Measurements from ENCODE around the gene DNAJB2. TPM values are rescaled to one million over a fixed set of nuclear protein-coding genes. Genes with fewer than 3 reads are reported as not detected.

Gene DNAJB2
- total RNA-seq (182 and 223 TPM in 2 replicates), polyA plus RNA-seq (60.6 and 61.0 TPM in 2 replicates)

GRCh38 chr2:219279151-219279915, at the start of gene DNAJB2:
Gene DNAJB2, plus strand, starts transcription at chr2:219279366. Its CDS starts 468 bp downstream, at chr2:219279834.
- DNase-seq (ENCODE audit: low read depth in 1 of 2, low spot score in 1 of 2): peak; percentile 99 to 100
- peak; percentile 22 for TF ChIP-seq CTCF (IDR thresholded peaks at IDR 0.05; ENCODE audit: low read depth, low read length)
- peak within 1 kb of the TSS; percentile 76 for H3K4me3 ChIP-seq
- no peaks in the 10 kb centered on the region for H3K9me3 ChIP-seq (ENCODE audit: low read depth)
- H3K27me3 ChIP-seq: no peaks in the 10 kb centered on the region
- H3K27ac ChIP-seq: peak within 1 kb of the TSS; percentile 97
- peaks cover 13% of the 10 kb centered on the region for H3K36me3 ChIP-seq
- peaks cover 13% of the 10 kb centered on the region for H3K4me1 ChIP-seq (ENCODE audit: low read depth)

- Histone ChIP-seq H3K27me3 (no peaks in the 10 kb centered on the region), H3K4me1 (ENCODE audit: low read depth) (peaks cover 16% of the 10 kb centered on the region), H3K4me3 (peak overlapping the region; percentile 72), H3K9me3 (ENCODE audit: low read depth) (no peaks in the 10 kb centered on the region), H3K36me3 (peaks cover 39% of the 10 kb centered on the region), H3K27ac (peak overlapping the region; percentile 94)
- peak; percentile 55 to 71 for DNase-seq (ENCODE audit: low read depth in 1 of 2, low spot score in 1 of 2)
- no peak for TF ChIP-seq CTCF (IDR thresholded peaks at IDR 0.05; ENCODE audit: low read depth, low read length)
Measured at GRCh38 chr2:219230059-219230540, 49.1 kb upstream of the DNAJB2 start.

GRCh38 chr2:219234331-219234730, 44.8 kb upstream of the DNAJB2 start:
- Histone ChIP-seq H3K27ac (no peak overlapping the region), H3K4me1 (ENCODE audit: low read depth) (peaks cover 9% of the 10 kb centered on the region), H3K36me3 (peaks cover 60% of the 10 kb centered on the region), H3K27me3 (no peaks in the 10 kb centered on the region), H3K4me3 (no peak overlapping the region), H3K9me3 (ENCODE audit: low read depth) (no peaks in the 10 kb centered on the region)
- TF ChIP-seq CTCF (IDR thresholded peaks at IDR 0.05; ENCODE audit: low read depth, low read length): no peak
- no peak for DNase-seq (ENCODE audit: low read depth in 1 of 2, low spot score in 1 of 2)

GRCh38 chr2:219243291-219243761, 35.8 kb upstream of the DNAJB2 start:
- Histone ChIP-seq H3K27ac (no peak overlapping the region), H3K4me1 (ENCODE audit: low read depth) (peaks cover 9% of the 10 kb centered on the region), H3K9me3 (ENCODE audit: low read depth) (no peaks in the 10 kb centered on the region), H3K36me3 (no peaks in the 10 kb centered on the region), H3K4me3 (no peak overlapping the region), H3K27me3 (no peaks in the 10 kb centered on the region)
- DNase-seq (ENCODE audit: low read depth in 1 of 2, low spot score in 1 of 2): peak in 1 of 2 donors; percentile 70
- no peak for TF ChIP-seq CTCF (IDR thresholded peaks at IDR 0.05; ENCODE audit: low read depth, low read length)

GRCh38 chr2:219244789-219245147, 34.4 kb upstream of the DNAJB2 start:
- Histone ChIP-seq H3K9me3 (ENCODE audit: low read depth) (no peaks in the 10 kb centered on the region), H3K4me3 (peak overlapping the region; percentile 75), H3K27ac (peak overlapping the region; percentile 2), H3K27me3 (no peaks in the 10 kb centered on the region), H3K4me1 (ENCODE audit: low read depth) (peaks cover 9% of the 10 kb centered on the region), H3K36me3 (no peaks in the 10 kb centered on the region)
- TF ChIP-seq CTCF (IDR thresholded peaks at IDR 0.05; ENCODE audit: low read depth, low read length): no peak
- DNase-seq (ENCODE audit: low read depth in 1 of 2, low spot score in 1 of 2): no peak
